Colon (tissue), 2 donors: ENCODE data around the gene BPGM.
A peak's percentile ranks its signal among the peaks of the same experiment; 100 is the strongest.

ENCODE experiments used
- FAIRE-seq: peaks from 2 replicates; lab custom pipeline; 2012; peaks lifted over from hg19 to GRCh38; lab: Jason Lieb, UNC
- donor health status: control.
- donor health status: control.

BPGM gene

GRCh38 chr7:134646425-134647305 is at the start of gene BPGM:
BPGM (plus strand) TSS chr7:134646853; CDS start chr7:134661508, 14,655 bp downstream.
- FAIRE-seq = peak; percentile 95

GRCh38 chr7:134599371-134599770 is 47.3 kb upstream of the BPGM start:
- FAIRE-seq = no peak

GRCh38 chr7:134601459-134601858 is 45.2 kb upstream of the BPGM start:
- no peak for FAIRE-seq

- FAIRE-seq = no peak
Measured at GRCh38 chr7:134602881-134603451, 43.7 kb upstream of the BPGM start.

- FAIRE-seq = no peak
Measured at GRCh38 chr7:134605978-134606923, 40.4 kb upstream of the BPGM start.

GRCh38 chr7:134611611-134612151 is 35.0 kb upstream of the BPGM start:
- no peak for FAIRE-seq

GRCh38 chr7:134612197-134612596 is 34.5 kb upstream of the BPGM start:
- no peak for FAIRE-seq

GRCh38 chr7:134613623-134614347 is 32.9 kb upstream of the BPGM start:
- FAIRE-seq = no peak

GRCh38 chr7:134616611-134617010 is 30.0 kb upstream of the BPGM start:
- no peak for FAIRE-seq

- no peak for FAIRE-seq
Measured at GRCh38 chr7:134618756-134619530, 27.7 kb upstream of the BPGM start.

GRCh38 chr7:134619627-134620331 is 26.9 kb upstream of the BPGM start:
- no peak for FAIRE-seq

GRCh38 chr7:134622303-134622995 is 24.2 kb upstream of the BPGM start:
- FAIRE-seq = no peak

- FAIRE-seq = no peak
Measured at GRCh38 chr7:134623193-134623592, 23.5 kb upstream of the BPGM start.

GRCh38 chr7:134625550-134625949 is 21.1 kb upstream of the BPGM start:
- no peak for FAIRE-seq

GRCh38 chr7:134627109-134627774 is 19.4 kb upstream of the BPGM start:
- FAIRE-seq = no peak

GRCh38 chr7:134627775-134628153 is 18.9 kb upstream of the BPGM start:
- no peak for FAIRE-seq

- FAIRE-seq = no peak
Measured at GRCh38 chr7:134629445-134629844, 17.2 kb upstream of the BPGM start.

- FAIRE-seq = no peak
Measured at GRCh38 chr7:134630237-134630636, 16.4 kb upstream of the BPGM start.

- no peak for FAIRE-seq
Measured at GRCh38 chr7:134630893-134631292, 15.8 kb upstream of the BPGM start.
